HG03354 (cell line): ENCODE results near the gene ADORA1.

Source experiments
- ATAC-seq: cut with Tn5 transposase; IDR thresholded peaks from one replicate; pipeline ENCODE4 v1.9.1; 2021; ENCODE audit warnings: mild to moderate bottlenecking; ENCODE audit not compliant: unreplicated experiment, poor library complexity, severe bottlenecking

The ADORA1 gene

GRCh38 chr1:203167913-203168200 is 40.3 kb downstream of the ADORA1 start:
- ATAC-seq = no peak

GRCh38 chr1:203168256-203168786 is 40.8 kb downstream of the ADORA1 start:
- ATAC-seq = no peak

GRCh38 chr1:203168991-203169390 is 41.5 kb downstream of the ADORA1 start:
- ATAC-seq = no peak

- no peak for ATAC-seq
Observed at GRCh38 chr1:203169770-203170520, 42.4 kb downstream of the ADORA1 start.

GRCh38 chr1:203170625-203171330 is 43.3 kb downstream of the ADORA1 start:
- ATAC-seq = no peak

- no peak for ATAC-seq
Observed at GRCh38 chr1:203171341-203172183, 44.0 kb downstream of the ADORA1 start.

GRCh38 chr1:203172184-203173010 is 44.9 kb downstream of the ADORA1 start:
- ATAC-seq = no peak

GRCh38 chr1:203173011-203173555 is 45.6 kb downstream of the ADORA1 start:
- peak; percentile 27 for ATAC-seq

GRCh38 chr1:203173566-203173965 is 46.0 kb downstream of the ADORA1 start:
- ATAC-seq = peak; percentile 91

- no peak for ATAC-seq
Observed at GRCh38 chr1:203174324-203174985, 46.9 kb downstream of the ADORA1 start.

GRCh38 chr1:203175237-203175826 is 47.8 kb downstream of the ADORA1 start, which contains the start of gene MYBPH:
Gene MYBPH (minus strand): TSS chr1:203175826. CDS start chr1:203175755, 71 bp downstream.
- ATAC-seq = no peak

GRCh38 chr1:203175827-203176241 is 48.3 kb downstream of the ADORA1 start:
- no peak for ATAC-seq

- no peak for ATAC-seq
Observed at GRCh38 chr1:203176273-203177035, 48.9 kb downstream of the ADORA1 start.

GRCh38 chr1:203177036-203177405 is 49.5 kb downstream of the ADORA1 start:
- no peak for ATAC-seq

GRCh38 chr1:203177470-203178039 is 50.0 kb downstream of the ADORA1 start:
- ATAC-seq = no peak

- no peak for ATAC-seq
Observed at GRCh38 chr1:203178083-203178482, 50.6 kb downstream of the ADORA1 start.
